ENCODE measurements around the gene PRIMPOL.

DNA sequence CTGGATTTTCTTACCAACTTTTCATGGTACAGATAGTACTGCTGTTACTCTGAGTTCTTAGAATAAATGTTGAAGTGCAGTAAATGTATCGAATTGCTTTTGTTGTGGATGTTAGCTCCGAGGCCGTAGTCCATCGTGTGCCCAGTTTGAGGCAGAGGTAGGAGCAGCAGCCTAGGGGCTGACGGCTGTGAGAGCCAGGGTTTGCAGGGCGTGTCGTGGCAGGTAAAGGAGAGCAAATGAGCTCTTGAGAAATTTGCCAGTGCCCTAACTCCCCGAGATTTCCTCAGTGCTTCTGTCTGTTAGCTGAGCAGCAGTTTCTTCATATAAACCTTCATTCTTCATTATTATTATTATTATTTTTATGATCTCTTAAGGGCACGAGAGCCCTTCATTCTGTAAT lies 21.6 kb downstream of the PRIMPOL start:
- TF ChIP-seq EZH2 (IDR thresholded peaks at IDR 0.05; ENCODE audit: borderline replicate concordance, low read depth, low read length, severe bottlenecking) = no peak
- no peak for TF ChIP-seq CTCF (IDR thresholded peaks at IDR 0.05; ENCODE audit: borderline replicate concordance, extremely low read depth, low read length, poor library complexity, severe bottlenecking)
